ENCODE measurements around the gene SERPINA9.

GRCh38 chr14:94514351-94514750 lies 38.4 kb upstream of the SERPINA9 start:
- TF ChIP-seq, protein P1, sequence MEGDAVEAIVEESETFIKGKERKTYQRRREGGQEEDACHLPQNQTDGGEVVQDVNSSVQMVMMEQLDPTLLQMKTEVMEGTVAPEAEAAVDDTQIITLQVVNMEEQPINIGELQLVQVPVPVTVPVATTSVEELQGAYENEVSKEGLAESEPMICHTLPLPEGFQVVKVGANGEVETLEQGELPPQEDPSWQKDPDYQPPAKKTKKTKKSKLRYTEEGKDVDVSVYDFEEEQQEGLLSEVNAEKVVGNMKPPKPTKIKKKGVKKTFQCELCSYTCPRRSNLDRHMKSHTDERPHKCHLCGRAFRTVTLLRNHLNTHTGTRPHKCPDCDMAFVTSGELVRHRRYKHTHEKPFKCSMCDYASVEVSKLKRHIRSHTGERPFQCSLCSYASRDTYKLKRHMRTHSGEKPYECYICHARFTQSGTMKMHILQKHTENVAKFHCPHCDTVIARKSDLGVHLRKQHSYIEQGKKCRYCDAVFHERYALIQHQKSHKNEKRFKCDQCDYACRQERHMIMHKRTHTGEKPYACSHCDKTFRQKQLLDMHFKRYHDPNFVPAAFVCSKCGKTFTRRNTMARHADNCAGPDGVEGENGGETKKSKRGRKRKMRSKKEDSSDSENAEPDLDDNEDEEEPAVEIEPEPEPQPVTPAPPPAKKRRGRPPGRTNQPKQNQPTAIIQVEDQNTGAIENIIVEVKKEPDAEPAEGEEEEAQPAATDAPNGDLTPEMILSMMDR (optimal IDR thresholded peaks at IDR 0.05 in 1 of 3, IDR thresholded peaks at IDR 0.05 in 1 of 3, conservative IDR thresholded peaks at IDR 0.05 in 1 of 3; ENCODE audit: extremely low read depth in 1 of 3, insufficient read depth in 2 of 3, low read length in 3 of 3) = no peak
- no peak for TF ChIP-seq EZH2 (IDR thresholded peaks at IDR 0.05; ENCODE audit: low read length)
